GM13977 (cell line): Measurements from ENCODE around the gene SDR9C7.
"Not testable (repeated sequence)": the region's sequence is repeated elsewhere in the genome, so short reads cannot be mapped to it uniquely, and the experiment has no call there.

Experiments
- DNase-seq: peaks from one replicate; pipeline ENCODE4 v3.0.0; 2012; ENCODE audit warnings: low spot score
- CTCF ChIP-seq: IDR thresholded peaks from 2 replicates; pipeline ENCODE4 v1.5.1; 2012; ENCODE audit warnings: mild to moderate bottlenecking, control low read depth; ENCODE audit not compliant: insufficient read depth; ENCODE audit errors: extremely low read depth, missing control alignments
- in situ Hi-C: fragments of 300-500 bp; cut with MboI; formaldehyde crosslinking; loops from one replicate; pipeline ENCODE4 v1.12.0; 2022; ENCODE audit warnings: low sequenced_read_pairs, low pct_unique_long_range_greater_than_20kb, mixed read lengths, inconsistent platforms; ENCODE audit not compliant: unreplicated experiment

SDR9C7 gene

DNA sequence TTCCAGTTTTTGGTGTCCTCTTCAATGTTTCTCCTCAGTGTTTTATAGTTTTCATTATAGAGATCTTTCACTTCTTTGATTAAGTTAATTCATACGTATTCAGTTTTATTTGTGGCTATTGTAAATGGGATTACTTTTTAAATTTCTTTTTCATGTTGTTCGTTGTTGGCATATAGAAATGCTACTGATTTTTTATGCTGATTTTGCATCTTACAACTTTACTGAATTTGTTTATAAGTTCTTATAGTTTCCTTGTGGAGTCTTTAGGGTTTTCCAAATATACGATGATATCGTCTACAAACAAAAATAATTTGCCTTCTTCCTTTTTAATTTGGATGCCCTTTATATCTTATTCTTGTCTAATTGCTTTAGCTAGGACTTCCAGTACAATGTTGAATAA, 9.7 kb upstream of the SDR9C7 start:
- TF ChIP-seq CTCF = no peak
- in situ Hi-C loops = no loop called here
- DNase-seq = no peak

DNA sequence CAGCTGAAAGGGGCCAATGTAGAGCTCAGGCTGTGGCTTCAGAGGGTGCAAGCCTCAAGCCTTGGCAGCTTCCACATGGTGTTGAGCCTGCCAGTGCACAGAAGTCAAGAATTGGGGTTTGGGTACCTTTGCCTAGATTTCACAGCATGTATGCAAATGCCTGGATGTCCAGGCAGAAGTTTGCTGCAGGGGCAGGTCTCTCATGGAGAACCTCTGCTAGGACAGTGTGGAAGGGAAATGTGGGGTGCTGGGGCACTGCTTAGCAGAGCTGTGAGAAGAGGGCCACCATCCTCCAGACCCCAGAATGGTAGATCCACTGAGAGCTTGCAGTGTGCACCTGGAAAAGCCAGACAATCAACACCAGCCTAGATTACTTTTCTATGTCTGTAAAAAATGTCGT, 9.2 kb upstream of the SDR9C7 start:
- DNase-seq, in situ Hi-C loops: not testable (repeated sequence)

DNA sequence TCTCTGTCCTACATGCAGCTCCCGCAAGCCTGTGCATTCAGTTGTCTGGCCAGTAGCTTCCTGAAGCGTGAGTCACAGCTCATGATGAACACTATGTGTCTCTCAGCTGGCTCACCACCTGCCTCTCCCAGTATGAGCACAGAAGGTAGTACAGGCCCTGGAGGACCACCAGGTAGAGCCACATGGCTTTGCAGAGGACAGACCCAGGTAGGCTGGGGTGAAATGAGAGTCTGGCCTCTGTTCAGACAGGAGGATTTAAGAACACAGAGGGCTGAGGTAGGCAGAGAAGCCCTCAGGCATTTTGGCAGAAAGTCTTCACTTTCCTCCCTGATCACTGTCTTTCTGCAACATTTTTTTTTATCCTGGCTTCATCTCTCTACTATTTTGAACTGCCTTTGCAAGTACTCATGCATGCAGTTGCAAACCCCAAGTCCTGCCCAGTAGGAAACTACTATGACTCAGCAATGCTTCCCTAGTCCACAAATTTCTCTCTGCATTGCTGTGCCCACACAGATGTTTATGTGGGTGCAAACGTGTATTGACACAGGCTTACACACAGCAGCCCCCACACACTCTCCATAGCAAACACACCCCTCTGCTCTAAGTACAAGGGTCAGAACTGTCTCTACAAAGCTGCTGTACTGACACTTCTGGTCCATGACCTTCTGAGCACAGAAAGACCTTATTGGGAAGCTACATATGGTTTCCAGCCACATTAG, 7.2 kb upstream of the SDR9C7 start:
- in situ Hi-C loops = no loop called here
- DNase-seq = no peak
- TF ChIP-seq CTCF = no peak

- in situ Hi-C loops = not testable (repeated sequence)
Measured at GRCh38 chr12:56940942-56941298, 6.7 kb upstream of the SDR9C7 start.

GRCh38 chr12:56935752-56936151, 1.5 kb upstream of the SDR9C7 start:
- TF ChIP-seq CTCF = no peak
- in situ Hi-C loops = no loop called here
- DNase-seq = no peak

More at GRCh38 chr12:56940942-56941298, 6.7 kb upstream of the SDR9C7 start:
- not testable (repeated sequence) for DNase-seq

DNA sequence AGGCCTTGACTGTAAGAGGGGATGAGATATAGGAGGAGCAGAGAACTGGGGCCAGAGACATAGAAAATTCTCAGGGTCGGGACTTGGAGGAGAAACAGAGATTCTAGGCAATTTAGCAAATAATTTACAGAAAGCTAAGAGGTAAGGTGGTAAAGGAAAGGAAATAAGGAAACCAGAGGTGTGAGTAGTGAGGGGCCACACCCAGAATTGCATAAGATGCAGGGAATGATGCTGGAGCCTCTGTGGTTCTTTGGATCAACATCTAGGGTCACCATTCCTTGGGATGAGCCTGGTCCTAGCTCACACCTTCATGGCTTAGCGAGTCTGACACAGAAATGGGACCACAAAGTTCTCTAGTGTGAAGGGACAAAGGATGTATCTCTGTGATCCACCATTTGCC, 949 bp upstream of the SDR9C7 start:
- TF ChIP-seq CTCF = no peak
- DNase-seq = no peak
- in situ Hi-C loops = no loop called here

- no peak for DNase-seq
Measured at GRCh38 chr12:56932867-56933266, 1.3 kb downstream of the SDR9C7 start.

More at GRCh38 chr12:56932867-56933266, 1.3 kb downstream of the SDR9C7 start:
- no peak for TF ChIP-seq CTCF
- in situ Hi-C loops = no loop called here
